DMS79 treated with DMSO at 0.1 percent for 48 hours (cell line): Measurements from ENCODE around the gene DNAH9.

Source experiments
- DNase-seq: peaks from one replicate; lab custom pipeline; 2025; lab: John Stamatoyannopoulos, UW

The DNAH9 gene, protein sequence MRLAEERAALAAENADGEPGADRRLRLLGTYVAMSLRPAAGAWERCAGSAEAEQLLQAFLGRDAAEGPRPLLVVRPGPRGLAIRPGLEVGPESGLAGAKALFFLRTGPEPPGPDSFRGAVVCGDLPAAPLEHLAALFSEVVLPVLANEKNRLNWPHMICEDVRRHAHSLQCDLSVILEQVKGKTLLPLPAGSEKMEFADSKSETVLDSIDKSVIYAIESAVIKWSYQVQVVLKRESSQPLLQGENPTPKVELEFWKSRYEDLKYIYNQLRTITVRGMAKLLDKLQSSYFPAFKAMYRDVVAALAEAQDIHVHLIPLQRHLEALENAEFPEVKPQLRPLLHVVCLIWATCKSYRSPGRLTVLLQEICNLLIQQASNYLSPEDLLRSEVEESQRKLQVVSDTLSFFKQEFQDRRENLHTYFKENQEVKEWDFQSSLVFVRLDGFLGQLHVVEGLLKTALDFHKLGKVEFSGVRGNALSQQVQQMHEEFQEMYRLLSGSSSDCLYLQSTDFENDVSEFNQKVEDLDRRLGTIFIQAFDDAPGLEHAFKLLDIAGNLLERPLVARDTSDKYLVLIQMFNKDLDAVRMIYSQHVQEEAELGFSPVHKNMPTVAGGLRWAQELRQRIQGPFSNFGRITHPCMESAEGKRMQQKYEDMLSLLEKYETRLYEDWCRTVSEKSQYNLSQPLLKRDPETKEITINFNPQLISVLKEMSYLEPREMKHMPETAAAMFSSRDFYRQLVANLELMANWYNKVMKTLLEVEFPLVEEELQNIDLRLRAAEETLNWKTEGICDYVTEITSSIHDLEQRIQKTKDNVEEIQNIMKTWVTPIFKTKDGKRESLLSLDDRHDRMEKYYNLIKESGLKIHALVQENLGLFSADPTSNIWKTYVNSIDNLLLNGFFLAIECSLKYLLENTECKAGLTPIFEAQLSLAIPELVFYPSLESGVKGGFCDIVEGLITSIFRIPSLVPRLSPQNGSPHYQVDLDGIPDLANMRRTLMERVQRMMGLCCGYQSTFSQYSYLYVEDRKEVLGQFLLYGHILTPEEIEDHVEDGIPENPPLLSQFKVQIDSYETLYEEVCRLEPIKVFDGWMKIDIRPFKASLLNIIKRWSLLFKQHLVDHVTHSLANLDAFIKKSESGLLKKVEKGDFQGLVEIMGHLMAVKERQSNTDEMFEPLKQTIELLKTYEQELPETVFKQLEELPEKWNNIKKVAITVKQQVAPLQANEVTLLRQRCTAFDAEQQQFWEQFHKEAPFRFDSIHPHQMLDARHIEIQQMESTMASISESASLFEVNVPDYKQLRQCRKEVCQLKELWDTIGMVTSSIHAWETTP (N-terminal part only)

GRCh38 chr17:11598274-11599221 is at the start of gene DNAH9:
TSS of gene DNAH9 (plus strand) at chr17:11598470. CDS start at chr17:11598499, 29 bp downstream.
- no peak for DNase-seq

DNA sequence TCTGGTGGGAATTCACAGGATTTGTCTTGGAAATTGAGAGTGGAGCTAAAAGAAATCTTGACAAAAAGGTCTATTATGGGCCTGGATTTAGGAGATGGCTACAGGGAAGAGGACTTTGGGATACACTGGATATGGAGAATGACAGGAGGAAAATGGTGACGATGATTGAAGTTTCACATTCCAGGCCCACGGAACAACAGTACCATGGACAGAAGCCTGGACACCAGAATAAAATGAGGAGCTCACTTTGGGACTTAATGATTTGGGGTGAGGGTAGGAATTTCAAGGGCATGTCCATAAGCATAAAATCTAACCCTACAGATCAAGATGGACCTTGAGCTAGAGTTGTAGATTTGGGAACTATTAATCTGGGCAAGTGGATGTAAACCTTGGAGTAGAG is 47.8 kb upstream of the DNAH9 start:
- no peak for DNase-seq

DNA sequence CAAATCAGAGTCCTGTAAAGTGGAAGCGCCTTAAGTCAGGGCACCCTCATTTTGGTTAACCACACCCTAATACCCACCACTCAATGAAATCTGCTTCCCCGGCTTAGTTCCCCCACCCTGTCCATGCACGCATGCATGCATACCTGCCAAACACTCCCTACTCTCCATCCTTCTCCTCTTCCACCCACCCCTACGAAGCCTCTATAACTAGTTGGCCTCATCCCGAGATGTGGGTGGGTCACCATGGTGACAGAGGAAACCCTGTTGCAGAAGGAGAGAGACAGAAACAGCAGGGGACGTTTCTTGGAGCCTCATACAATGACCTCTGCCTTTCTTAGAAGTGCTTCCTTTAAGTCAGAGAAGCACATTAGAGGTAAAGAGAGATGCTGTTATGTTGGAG is 46.8 kb upstream of the DNAH9 start:
- no peak for DNase-seq

GRCh38 chr17:11553135-11553534 is 45.1 kb upstream of the DNAH9 start:
- no peak for DNase-seq

- no peak for DNase-seq
Measured at GRCh38 chr17:11554042-11554441, 44.2 kb upstream of the DNAH9 start.

DNA sequence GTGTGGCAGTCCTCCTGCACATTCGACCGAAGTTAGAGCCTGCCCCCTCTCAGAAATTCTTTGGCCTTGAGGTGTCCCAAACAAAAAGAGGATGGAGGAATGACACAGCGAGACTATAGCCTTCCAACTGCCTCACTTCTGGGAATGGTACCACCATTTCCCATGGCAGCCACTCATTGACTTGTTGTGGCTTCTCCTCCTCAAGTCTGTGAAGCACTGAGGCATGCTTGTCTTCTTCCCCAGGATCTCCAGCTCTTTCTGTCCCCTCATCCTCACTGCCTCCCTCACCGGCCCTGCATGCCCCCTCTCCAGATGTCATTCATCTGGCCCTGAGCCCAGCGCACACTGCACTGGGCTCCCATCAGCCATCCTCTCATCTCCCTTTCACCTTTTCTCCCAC is 43.7 kb upstream of the DNAH9 start:
- no peak for DNase-seq

DNA sequence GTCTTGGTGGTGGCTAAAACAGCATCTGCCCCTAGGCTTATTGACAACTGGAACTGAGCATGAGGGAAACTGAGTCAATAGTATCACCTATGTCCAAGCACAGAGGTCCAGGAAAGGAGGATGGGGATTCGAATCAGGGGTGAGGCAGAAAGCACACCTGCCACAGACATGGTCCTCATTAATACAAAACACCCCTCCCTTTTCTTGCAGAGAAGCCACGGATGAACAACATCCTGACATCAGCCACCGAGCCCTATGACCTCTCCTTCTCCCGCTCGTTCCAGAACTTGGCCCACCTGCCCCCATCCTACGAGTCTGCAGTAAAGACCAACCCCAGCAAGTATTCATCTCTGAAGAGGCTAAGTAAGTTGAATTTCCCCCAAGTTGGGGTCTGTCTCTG is 42.7 kb upstream of the DNAH9 start:
- no peak for DNase-seq

DNA sequence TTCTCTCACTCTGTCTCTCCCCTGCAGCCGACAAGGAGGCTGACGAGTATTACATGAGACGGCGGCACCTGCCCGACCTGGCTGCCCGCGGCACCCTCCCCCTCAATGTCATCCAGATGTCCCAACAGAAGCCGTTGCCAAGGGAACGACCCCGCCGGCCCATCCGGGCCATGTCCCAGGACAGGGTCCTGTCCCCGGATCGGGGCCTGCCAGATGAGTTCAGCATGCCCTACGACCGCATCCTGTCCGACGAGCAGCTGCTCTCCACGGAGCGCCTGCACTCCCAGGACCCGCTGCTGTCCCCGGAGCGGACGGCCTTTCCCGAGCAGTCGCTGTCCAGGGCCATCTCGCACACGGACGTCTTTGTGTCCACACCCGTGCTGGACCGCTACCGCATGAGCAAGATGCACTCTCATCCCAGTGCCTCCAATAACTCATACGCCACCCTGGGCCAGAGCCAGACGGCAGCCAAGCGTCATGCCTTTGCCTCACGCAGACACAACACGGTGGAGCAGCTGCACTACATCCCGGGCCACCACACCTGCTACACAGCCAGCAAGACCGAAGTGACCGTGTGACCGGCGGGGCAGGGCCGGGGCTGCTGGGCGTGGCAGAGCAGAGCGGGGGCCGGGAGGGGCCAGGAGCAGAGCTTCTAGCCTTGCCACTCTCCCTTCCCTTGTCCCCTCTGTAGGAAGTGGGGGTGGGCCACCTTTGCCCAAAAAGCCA is 40.4 kb upstream of the DNAH9 start:
- DNase-seq = no peak

DNA sequence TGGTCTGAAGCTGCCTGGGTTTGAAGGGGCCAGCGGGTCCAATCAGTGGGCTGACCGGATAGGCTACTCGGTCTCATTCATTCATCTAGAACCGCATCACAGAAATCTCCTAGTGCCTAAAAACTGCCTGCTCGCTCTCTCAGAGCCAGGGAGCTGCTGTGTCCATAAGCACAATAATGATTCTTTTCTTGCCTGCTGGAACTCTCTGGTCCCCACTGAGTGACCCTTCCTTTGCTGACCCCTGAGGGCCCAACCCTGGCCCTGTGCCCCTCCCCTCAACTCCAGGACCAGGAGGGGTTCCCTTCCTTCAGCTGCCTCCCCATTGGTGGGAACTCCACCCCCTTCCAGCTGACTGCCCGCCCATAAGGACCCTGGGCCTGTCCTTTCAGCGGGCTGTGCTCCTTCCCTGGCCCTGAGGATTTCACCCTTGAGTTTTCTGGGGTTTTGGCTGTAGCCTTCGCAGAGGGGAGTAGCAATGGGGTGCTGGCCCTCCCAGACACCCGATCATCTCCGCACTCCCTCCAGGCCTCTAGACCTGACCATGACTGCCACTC is 39.5 kb upstream of the DNAH9 start:
- DNase-seq = no peak

DNA sequence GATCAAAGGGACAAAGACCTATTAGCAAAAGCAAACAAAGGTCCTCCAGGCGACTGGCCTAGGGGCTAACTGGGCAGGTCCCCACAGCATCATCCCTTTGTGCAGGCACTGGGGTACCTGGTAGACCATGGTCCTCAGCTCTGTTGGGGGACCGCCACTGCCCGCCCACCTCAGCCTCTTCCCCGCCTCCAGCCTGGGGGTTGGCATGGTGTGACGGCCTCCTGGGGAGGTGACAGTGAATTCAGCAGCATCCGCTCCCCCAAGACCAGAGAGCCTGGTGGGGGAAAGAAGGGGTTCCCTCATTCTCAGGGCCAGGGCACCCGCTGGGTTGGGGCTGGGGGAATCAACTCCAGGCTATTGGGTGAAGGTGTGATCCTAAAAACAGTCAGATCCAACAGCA is 38.7 kb upstream of the DNAH9 start:
- DNase-seq = no peak

- no peak for DNase-seq
Measured at GRCh38 chr17:11561281-11561680, 37.0 kb upstream of the DNAH9 start.

GRCh38 chr17:11561702-11562101 is 36.6 kb upstream of the DNAH9 start:
- DNase-seq = no peak

DNA sequence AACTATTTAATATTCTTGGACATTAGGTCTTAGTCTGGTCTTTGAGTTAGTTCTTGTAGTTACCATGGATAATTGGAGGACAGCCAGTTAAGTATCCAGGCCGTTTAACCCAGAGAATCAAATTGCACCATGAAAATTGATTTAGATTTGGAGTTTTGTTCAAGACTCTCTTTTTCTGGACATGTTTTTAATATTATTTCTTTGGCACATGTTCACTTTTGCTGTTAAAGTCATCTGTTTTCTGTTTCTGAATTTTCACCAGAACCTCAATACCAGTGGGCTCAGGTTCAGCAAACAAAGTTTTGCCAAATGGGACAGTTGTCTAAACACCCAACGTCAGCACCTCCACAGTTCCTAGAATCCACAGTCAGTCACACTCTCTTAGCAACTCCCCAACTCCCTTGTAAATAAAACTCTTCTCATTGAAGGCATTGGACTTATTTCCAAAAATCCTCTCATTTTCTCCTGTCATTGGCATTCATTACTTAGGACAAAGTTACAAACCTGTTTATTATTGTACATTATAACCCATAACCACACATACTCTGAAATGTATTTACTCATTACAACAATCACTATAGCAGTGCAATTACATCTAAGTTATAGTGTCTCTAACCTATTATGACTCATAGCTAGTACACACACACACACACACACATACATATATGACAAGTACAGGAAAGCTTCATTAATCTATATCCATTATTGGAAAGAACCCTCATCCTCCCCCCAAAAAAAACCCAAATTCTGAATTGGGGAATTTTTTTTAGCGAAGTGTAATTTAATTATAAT is 33.5 kb upstream of the DNAH9 start:
- DNase-seq = no peak

DNA sequence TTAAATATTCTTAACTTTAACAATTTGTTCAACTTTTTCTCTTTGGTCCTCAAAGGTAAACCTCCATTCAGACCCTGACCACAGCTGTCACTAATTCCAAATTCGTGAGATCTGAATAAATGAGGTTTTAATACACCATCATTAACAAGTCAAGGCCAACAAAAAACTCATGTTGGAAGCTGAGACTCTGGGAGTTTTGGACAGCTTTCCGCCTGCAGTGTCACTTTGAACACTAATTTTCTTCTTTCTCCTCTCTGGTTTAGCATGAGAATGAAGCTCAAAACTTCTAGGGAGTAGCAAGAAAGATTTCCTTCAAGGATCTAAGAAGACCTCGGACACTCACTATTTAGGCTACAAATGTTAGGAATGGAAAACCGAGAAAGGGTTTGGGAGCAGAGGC is 32.7 kb upstream of the DNAH9 start:
- no peak for DNase-seq

DNA sequence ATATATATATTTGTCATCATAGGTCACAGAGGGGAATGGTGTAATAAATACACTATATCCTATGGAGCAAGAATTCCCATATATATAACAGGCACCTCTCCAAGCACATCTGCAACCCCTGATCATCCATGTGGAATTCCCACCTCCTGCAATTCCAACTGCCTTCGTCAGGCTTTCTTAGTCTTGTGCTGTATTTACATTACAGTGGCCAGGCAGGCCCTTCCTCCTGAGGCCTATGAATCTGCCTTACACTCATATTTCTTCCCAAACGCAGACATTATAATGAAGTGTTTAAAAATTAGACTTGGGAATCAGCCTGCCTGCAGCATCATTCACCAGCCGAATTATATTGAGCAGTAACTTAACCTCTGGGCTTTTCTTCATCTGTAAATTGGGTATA is 19.3 kb upstream of the DNAH9 start:
- DNase-seq = no peak

GRCh38 chr17:11580677-11581076 is 17.6 kb upstream of the DNAH9 start:
- DNase-seq = no peak

DNA sequence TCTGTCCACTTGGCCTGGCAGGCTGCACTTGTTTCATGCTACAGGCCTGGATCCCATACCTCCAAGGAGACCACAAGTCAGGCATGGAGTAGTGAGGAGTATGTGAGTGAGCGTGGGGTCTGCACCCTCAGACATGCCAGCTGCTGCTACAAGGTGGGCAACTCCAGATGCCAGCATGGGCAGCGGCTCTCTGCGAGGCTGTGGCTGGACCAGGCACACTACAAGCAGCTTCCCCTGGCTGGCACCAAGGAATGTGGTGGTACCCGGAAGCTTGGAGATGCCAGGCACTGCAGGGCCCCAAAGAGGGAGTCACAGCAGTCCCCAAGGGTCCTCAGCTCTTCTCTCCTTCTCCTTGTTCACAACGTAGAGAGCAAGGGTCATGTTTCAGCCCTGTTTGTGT is 16.1 kb upstream of the DNAH9 start:
- DNase-seq = no peak

GRCh38 chr17:11583306-11583992 is 14.8 kb upstream of the DNAH9 start:
- DNase-seq = no peak

DNA sequence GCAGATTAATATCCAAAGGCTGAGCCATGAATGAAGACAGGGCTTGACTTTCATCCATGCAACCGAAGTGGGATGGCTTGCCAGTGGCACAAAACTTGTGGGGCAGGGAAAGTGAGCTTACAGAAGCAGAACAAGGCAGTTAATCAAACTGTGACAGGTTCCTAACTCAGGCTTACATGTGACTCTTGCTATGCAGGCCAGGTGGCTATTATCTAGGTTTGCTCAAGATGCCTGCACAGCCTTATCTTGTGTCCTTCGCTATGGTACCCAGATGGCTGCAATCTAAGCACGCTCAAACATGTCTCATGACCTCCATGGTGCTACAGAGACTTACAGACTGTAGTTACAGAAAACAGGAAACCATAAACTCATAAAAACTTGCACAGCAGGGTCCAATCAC is 8.6 kb upstream of the DNAH9 start:
- no peak for DNase-seq
